H9 (cell line): Measurements from ENCODE around the gene CEP112. TPM values are rescaled to one million over a fixed set of nuclear protein-coding genes. Genes with fewer than 3 reads are reported as not detected.

Source experiments
- DNase-seq: peaks from one replicate; pipeline ENCODE4 v3.0.0-alpha.2; 2017
- H2AFZ ChIP-seq: one replicate; pipeline ENCODE4 v1.6.1; 2013; ENCODE audit warnings: mild to moderate bottlenecking, low read length, control low read depth, moderate library complexity
- H2AK5ac ChIP-seq: 2 replicates; pipeline ENCODE4 v1.6.1; 2013; ENCODE audit warnings: low read length, control low read depth, mixed read lengths; ENCODE audit not compliant: insufficient read length
- H2BK120ac ChIP-seq: one replicate; pipeline ENCODE4 v1.6.1; 2013; ENCODE audit warnings: low read depth, mild to moderate bottlenecking, low read length, control low read depth, inconsistent platforms; ENCODE audit not compliant: poor library complexity, severe bottlenecking
- H2BK12ac ChIP-seq: 2 replicates; pipeline ENCODE4 v1.6.1; 2013; ENCODE audit warnings: low read length, control low read depth, mixed read lengths, low read depth; ENCODE audit not compliant: insufficient read length
- H2BK15ac ChIP-seq: 2 replicates; pipeline ENCODE4 v1.6.1; 2013; ENCODE audit warnings: low read depth, low read length, control low read depth
- H2BK20ac ChIP-seq: one replicate; pipeline ENCODE4 v1.6.1; 2013; ENCODE audit warnings: low read depth, mild to moderate bottlenecking, low read length, control low read depth, inconsistent platforms; ENCODE audit not compliant: poor library complexity, severe bottlenecking
- H2BK5ac ChIP-seq: 2 replicates; pipeline ENCODE4 v1.6.1; 2013; ENCODE audit warnings: low read length, control low read depth, mixed read lengths; ENCODE audit not compliant: insufficient read length
- H3K14ac ChIP-seq: 2 replicates; pipeline ENCODE4 v1.6.1; 2013; ENCODE audit warnings: low read length, control low read depth; ENCODE audit not compliant: insufficient read depth
- H3K18ac ChIP-seq: 2 replicates; pipeline ENCODE4 v1.6.1; 2013; ENCODE audit warnings: low read depth, mild to moderate bottlenecking, mixed read lengths, low read length, control low read depth; ENCODE audit not compliant: insufficient read length
- H3K23ac ChIP-seq: 2 replicates; pipeline ENCODE4 v1.6.1; 2013; ENCODE audit warnings: low read length, control low read depth, mixed read lengths, low read depth; ENCODE audit not compliant: insufficient read length
- H3K23me2 ChIP-seq: 2 replicates; pipeline ENCODE4 v1.6.1; 2013; ENCODE audit warnings: low read depth, mild to moderate bottlenecking, mixed read lengths, low read length, control low read depth; ENCODE audit not compliant: insufficient read length, poor library complexity, severe bottlenecking
- H3K27ac ChIP-seq: 2 replicates; pipeline ENCODE4 v1.5.1; 2013; ENCODE audit warnings: low read length, control low read depth, mixed read lengths, low read depth; ENCODE audit not compliant: insufficient read length
- H3K27me3 ChIP-seq: 2 replicates; pipeline ENCODE4 v1.6.1; 2013; ENCODE audit warnings: low read length, control low read depth, inconsistent platforms; ENCODE audit not compliant: insufficient read depth
- H3K4ac ChIP-seq: 2 replicates; pipeline ENCODE4 v1.6.1; 2013; ENCODE audit warnings: low read depth, mild to moderate bottlenecking, control low read depth, inconsistent platforms, low read length, moderate library complexity
- H3K4me1 ChIP-seq: 2 replicates; pipeline ENCODE4 v1.6.1; 2013; ENCODE audit warnings: low read length, control low read depth, inconsistent platforms; ENCODE audit not compliant: insufficient read depth
- H3K4me2 ChIP-seq: 2 replicates; pipeline ENCODE4 v1.6.1; 2013; ENCODE audit warnings: low read length, control low read depth, mixed read lengths; ENCODE audit not compliant: insufficient read length, insufficient read depth
- H3K56ac ChIP-seq: 2 replicates; pipeline ENCODE4 v1.6.1; 2013; ENCODE audit warnings: low read depth, mild to moderate bottlenecking, mixed read lengths, low read length, control low read depth; ENCODE audit not compliant: insufficient read length
- H3K79me1 ChIP-seq: 2 replicates; pipeline ENCODE4 v1.6.1; 2013; ENCODE audit warnings: low read depth, mild to moderate bottlenecking, moderate library complexity, low read length, control low read depth, inconsistent platforms; ENCODE audit not compliant: insufficient read depth, poor library complexity, severe bottlenecking
- H3K79me2 ChIP-seq: 2 replicates; pipeline ENCODE4 v1.6.1; 2013; ENCODE audit warnings: low read length, control low read depth, inconsistent platforms; ENCODE audit not compliant: insufficient read depth
- H3K9ac ChIP-seq: 2 replicates; pipeline ENCODE4 v1.6.1; 2013; ENCODE audit warnings: low read length, control low read depth, mixed read lengths; ENCODE audit not compliant: insufficient read length; ENCODE audit errors: extremely low read depth
- H3K9me3 ChIP-seq: one replicate; pipeline ENCODE4 v1.6.1; 2013; ENCODE audit warnings: low read depth, low read length, inconsistent platforms; ENCODE audit not compliant: control insufficient read depth
- H3T11ph ChIP-seq: one replicate; pipeline ENCODE4 v1.6.1; 2013; ENCODE audit warnings: mild to moderate bottlenecking, low read length, control low read depth, inconsistent platforms
- H4K20me1 ChIP-seq: one replicate; pipeline ENCODE4 v1.6.1; 2013; ENCODE audit not compliant: control insufficient read depth, insufficient read length, insufficient read depth
- H4K5ac ChIP-seq: 2 replicates; pipeline ENCODE4 v1.6.1; 2013; ENCODE audit warnings: low read depth, mild to moderate bottlenecking, mixed read lengths, low read length, control low read depth; ENCODE audit not compliant: insufficient read length
- H4K8ac ChIP-seq: replicated peaks from 2 replicates; pipeline ENCODE4 v1.6.1; 2013; ENCODE audit warnings: low read length, control low read depth, mixed read lengths, low read depth; ENCODE audit not compliant: insufficient read length
- H4K91ac ChIP-seq: 2 replicates; pipeline ENCODE4 v1.6.1; 2013; ENCODE audit warnings: low read depth, mild to moderate bottlenecking, moderate library complexity, mixed read lengths, low read length, control low read depth; ENCODE audit not compliant: insufficient read length
- H3K27ac Mint-ChIP-seq, 3 experiments: 2 replicates in 2 of 3; 3 replicates in 1 of 3; pipeline ENCODE4 v1.8.0; 2020 to 2021; ENCODE audit warnings: mixed read lengths in 3 of 3, mild to moderate bottlenecking in 1 of 3, moderate library complexity in 1 of 3
- H3K27me3 Mint-ChIP-seq: 2 replicates; pipeline ENCODE4 v1.8.0; 2021; ENCODE audit warnings: low read depth, mild to moderate bottlenecking, moderate library complexity, mixed read lengths
- H3K36me3 Mint-ChIP-seq, 3 experiments: 2 replicates in 2 of 3; 3 replicates in 1 of 3; pipeline ENCODE4 v1.8.0; 2020 to 2021; ENCODE audit warnings: low read depth in 3 of 3, mixed read lengths in 3 of 3; ENCODE audit not compliant: insufficient read depth in 1 of 3
- H3K4me1 Mint-ChIP-seq, 2 experiments: 2 replicates each; pipeline ENCODE4 v1.8.0; 2020; ENCODE audit warnings: mixed read lengths in 2 of 2
- H3K4me3 Mint-ChIP-seq, 2 experiments: 2 replicates in 1 of 2; 3 replicates in 1 of 2; pipeline ENCODE4 v1.8.0; 2020 to 2021; ENCODE audit warnings: mild to moderate bottlenecking in 2 of 2, mixed read lengths in 2 of 2, moderate library complexity in 1 of 2
- H3K9me3 Mint-ChIP-seq, 2 experiments: 2 replicates in 1 of 2; 3 replicates in 1 of 2; pipeline ENCODE4 v1.8.0; 2020; ENCODE audit warnings: mild to moderate bottlenecking in 2 of 2, mixed read lengths in 2 of 2, moderate library complexity in 1 of 2
- CTCF ChIP-seq: fragments of 200-600 bp; sonication (generic); conservative IDR thresholded peaks from 3 replicates; pipeline ENCODE4 v1.8.0; 2021; ENCODE audit warnings: antibody characterized with exemption, mild to moderate bottlenecking
- WGBS: extraction: QIAGEN DNeasy Blood & Tissue Kit; methylation state at CpG from one replicate; pipeline ENCODE4 v1.1.7; 2013; ENCODE audit warnings: missing lambda C conversion rate, low lambda C conversion rate, mixed read lengths; ENCODE audit not compliant: insufficient read length; ENCODE audit errors: extremely low coverage; 5-methylcytosine and 5-hydroxymethylcytosine counted together
- total RNA-seq: library from RNA; stranded (reverse); gene quantifications from 2 replicates; pipeline ENCODE4 v1.2.1, GENCODE V29; 2021

Gene CEP112
- total RNA-seq, 1 experiment from 2014 or later = 5.4 TPM

DNA sequence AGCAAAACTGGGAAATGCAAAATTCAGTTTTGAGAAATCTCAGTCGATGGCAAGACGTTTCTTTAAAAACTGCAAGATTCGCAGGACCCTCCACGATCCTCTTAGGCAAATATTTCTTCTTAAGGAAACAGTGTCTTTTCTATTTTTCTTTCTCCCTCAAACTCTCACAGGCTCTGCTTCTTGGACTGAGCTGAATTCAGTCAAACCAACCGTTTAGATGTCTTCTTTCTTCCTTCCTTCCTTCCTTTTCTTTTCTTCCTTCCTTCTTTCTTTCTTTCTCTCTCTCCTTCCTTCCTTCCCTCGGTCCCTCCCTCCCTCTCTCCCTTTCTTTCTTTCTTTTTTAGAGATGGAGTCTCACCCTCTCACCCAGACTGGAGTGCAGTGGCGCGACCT lies 563.3 kb downstream of the CEP112 start:
- Histone ChIP-seq H3T11ph (no peak overlapping the region), H3K23ac (no peak overlapping the region), H3K23me2 (no peaks in the 10 kb centered on the region), H2BK12ac (no peak overlapping the region), H3K56ac (no peak overlapping the region), H3K79me2 (no peaks in the 10 kb centered on the region), H3K9ac (no peak overlapping the region), H4K91ac (no peak overlapping the region), H3K4me1 (no peaks in the 10 kb centered on the region; the same call in 1 of the 2 replicates), H2BK20ac (no peak overlapping the region), H2BK5ac (no peak overlapping the region), H3K9me3 (no peaks in the 10 kb centered on the region), H4K20me1 (no peaks in the 10 kb centered on the region), H3K27ac (no peak overlapping the region), H2AFZ (no peak overlapping the region), H3K14ac (no peak overlapping the region), H3K79me1 (no peaks in the 10 kb centered on the region), H2BK120ac (no peak overlapping the region), H4K5ac (no peak overlapping the region), H3K18ac (no peak overlapping the region), H3K4me2 (no peak overlapping the region), H4K8ac (no peak overlapping the region), H3K4ac (no peak overlapping the region), H3K27me3 (no peaks in the 10 kb centered on the region), H2BK15ac (no peak overlapping the region), H2AK5ac (no peak overlapping the region)
- Mint-ChIP-seq H3K4me1 (peaks cover 24 to 30% of the 10 kb centered on the region in 2 experiments), H3K36me3 (peaks cover 0 to 4% (median 0%) of the 10 kb centered on the region in 3 experiments; a peak in 3 of 7 replicates), H3K9me3 (peaks cover 0 to under 1% of the 10 kb centered on the region in 2 experiments; a peak in 2 of 5 replicates), H3K4me3 (no peak overlapping the region), H3K27ac (peak overlapping the region in 1 of 3 experiments; percentile 73; a peak in 2 of 7 replicates), H3K27me3 (no peaks in the 10 kb centered on the region)
- DNase-seq = no peak
- no CpG with 5 or more reads among the region's 8 CpGs for WGBS
- TF ChIP-seq CTCF = no peak
